ENCODE data around the gene SLC35B2. TPM values are rescaled to one million over a fixed set of nuclear protein-coding genes. Genes with fewer than 3 reads are reported as not detected.

SLC35B2 gene
- total and polyA plus RNA-seq, 2 experiments from 2014 or later = 74.1 to 104 TPM

GRCh38 chr6:44284867-44285266 lies 27.5 kb upstream of the SLC35B2 start:
- Histone ChIP-seq H3K36me3 (replicated peaks; ENCODE audit: insufficient read depth, low read depth) (no peaks in the 10 kb centered on the region), H4K20me1 (ENCODE audit: insufficient read depth, poor library complexity, severe bottlenecking) (no peaks in the 10 kb centered on the region), H2AFZ (no peak overlapping the region), H3K27me3 (peaks cover 67% of the 10 kb centered on the region), H3K4me2 (no peak overlapping the region), H3K4me3 (no peak overlapping the region), H3K9me2 (replicated peaks; ENCODE audit: insufficient read depth) (no peaks in the 10 kb centered on the region), H3K4me1 (ENCODE audit: insufficient read depth) (no peaks in the 10 kb centered on the region), H3K27ac (no peak overlapping the region), H3K79me2 (no peaks in the 10 kb centered on the region), H3K9me3 (ENCODE audit: low read depth) (no peaks in the 10 kb centered on the region)
- DNase-seq (ENCODE audit: low spot score) = no peak
- TF ChIP-seq EZH2 (IDR thresholded peaks at IDR 0.05; ENCODE audit: borderline replicate concordance) (no peak), EZH2phosphoT487 (IDR thresholded peaks at IDR 0.05; ENCODE audit: low read depth, severe bottlenecking, unreplicated experiment) (no peak)
- TF ChIP-seq, protein P1, sequence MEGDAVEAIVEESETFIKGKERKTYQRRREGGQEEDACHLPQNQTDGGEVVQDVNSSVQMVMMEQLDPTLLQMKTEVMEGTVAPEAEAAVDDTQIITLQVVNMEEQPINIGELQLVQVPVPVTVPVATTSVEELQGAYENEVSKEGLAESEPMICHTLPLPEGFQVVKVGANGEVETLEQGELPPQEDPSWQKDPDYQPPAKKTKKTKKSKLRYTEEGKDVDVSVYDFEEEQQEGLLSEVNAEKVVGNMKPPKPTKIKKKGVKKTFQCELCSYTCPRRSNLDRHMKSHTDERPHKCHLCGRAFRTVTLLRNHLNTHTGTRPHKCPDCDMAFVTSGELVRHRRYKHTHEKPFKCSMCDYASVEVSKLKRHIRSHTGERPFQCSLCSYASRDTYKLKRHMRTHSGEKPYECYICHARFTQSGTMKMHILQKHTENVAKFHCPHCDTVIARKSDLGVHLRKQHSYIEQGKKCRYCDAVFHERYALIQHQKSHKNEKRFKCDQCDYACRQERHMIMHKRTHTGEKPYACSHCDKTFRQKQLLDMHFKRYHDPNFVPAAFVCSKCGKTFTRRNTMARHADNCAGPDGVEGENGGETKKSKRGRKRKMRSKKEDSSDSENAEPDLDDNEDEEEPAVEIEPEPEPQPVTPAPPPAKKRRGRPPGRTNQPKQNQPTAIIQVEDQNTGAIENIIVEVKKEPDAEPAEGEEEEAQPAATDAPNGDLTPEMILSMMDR (IDR thresholded peaks at IDR 0.05; ENCODE audit: poor library complexity) = no peak
- WGBS (ENCODE audit: low lambda C conversion rate, missing lambda C conversion rate) = 63% methylated on average over 4 of the region's 4 CpGs

DNA sequence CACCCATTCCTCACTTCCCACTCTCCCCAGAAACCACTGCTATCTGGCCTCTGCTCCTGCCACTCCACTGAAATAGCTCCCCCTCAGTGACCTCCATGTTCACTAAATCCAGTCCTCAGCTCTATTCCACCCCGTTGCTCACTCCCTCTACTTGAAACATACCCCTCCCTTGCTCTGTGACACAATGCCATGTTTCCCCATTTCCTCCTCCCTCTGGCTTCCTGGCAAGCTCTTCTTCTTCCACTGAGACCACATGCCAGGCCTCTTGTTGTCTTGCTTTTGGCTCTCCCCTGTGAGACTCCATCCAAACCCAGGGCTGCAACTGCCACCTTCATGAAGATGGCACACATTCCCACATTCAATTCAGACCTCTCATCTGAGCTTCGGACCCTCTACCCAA lies 26.8 kb upstream of the SLC35B2 start:
- no peaks in the 10 kb centered on the region for H3K9me3 ChIP-seq (ENCODE audit: low read depth)
- no peaks in the 10 kb centered on the region for H4K20me1 ChIP-seq (ENCODE audit: insufficient read depth, poor library complexity, severe bottlenecking)
- no peak overlapping the region for H3K27ac ChIP-seq
- no peak overlapping the region for H2AFZ ChIP-seq
- no peaks in the 10 kb centered on the region for H3K9me2 ChIP-seq (replicated peaks; ENCODE audit: insufficient read depth)
- no peak overlapping the region for H3K4me3 ChIP-seq
- peaks cover 61% of the 10 kb centered on the region for H3K27me3 ChIP-seq
- no peak for DNase-seq (ENCODE audit: low spot score)
- WGBS (ENCODE audit: low lambda C conversion rate, missing lambda C conversion rate) = 51% methylated on average over 2 of the region's 2 CpGs
- TF ChIP-seq EZH2 (IDR thresholded peaks at IDR 0.05; ENCODE audit: borderline replicate concordance) (no peak), EZH2phosphoT487 (IDR thresholded peaks at IDR 0.05; ENCODE audit: low read depth, severe bottlenecking, unreplicated experiment) (no peak)
- TF ChIP-seq, protein P1 (IDR thresholded peaks at IDR 0.05; ENCODE audit: poor library complexity) = no peak
- no peaks in the 10 kb centered on the region for H3K4me1 ChIP-seq (ENCODE audit: insufficient read depth)
- H3K4me2 ChIP-seq = no peak overlapping the region
- no peaks in the 10 kb centered on the region for H3K36me3 ChIP-seq (replicated peaks; ENCODE audit: insufficient read depth, low read depth)
- no peaks in the 10 kb centered on the region for H3K79me2 ChIP-seq

GRCh38 chr6:44278774-44279697 lies 21.7 kb upstream of the SLC35B2 start:
- no peaks in the 10 kb centered on the region for H3K9me2 ChIP-seq (replicated peaks; ENCODE audit: insufficient read depth)
- H3K79me2 ChIP-seq = no peaks in the 10 kb centered on the region
- no peak overlapping the region for H3K4me3 ChIP-seq
- TF ChIP-seq EZH2 (IDR thresholded peaks at IDR 0.05; ENCODE audit: borderline replicate concordance) = no peak
- TF ChIP-seq, protein P1 (IDR thresholded peaks at IDR 0.05; ENCODE audit: poor library complexity) = no peak
- TF ChIP-seq EZH2phosphoT487 (IDR thresholded peaks at IDR 0.05; ENCODE audit: low read depth, severe bottlenecking, unreplicated experiment) = no peak
- H3K4me1 ChIP-seq (ENCODE audit: insufficient read depth) = no peaks in the 10 kb centered on the region
- no peak overlapping the region for H3K4me2 ChIP-seq
- no peaks in the 10 kb centered on the region for H4K20me1 ChIP-seq (ENCODE audit: insufficient read depth, poor library complexity, severe bottlenecking)
- H3K27me3 ChIP-seq = peaks cover 61% of the 10 kb centered on the region
- 69% methylated on average over 9 of the region's 9 CpGs for WGBS (ENCODE audit: low lambda C conversion rate, missing lambda C conversion rate)
- DNase-seq (ENCODE audit: low spot score) = no peak
- H3K36me3 ChIP-seq (replicated peaks; ENCODE audit: insufficient read depth, low read depth) = no peaks in the 10 kb centered on the region
- no peak overlapping the region for H3K27ac ChIP-seq
- no peaks in the 10 kb centered on the region for H3K9me3 ChIP-seq (ENCODE audit: low read depth)
- H2AFZ ChIP-seq = no peak overlapping the region
